ENCODE data around the gene INF2.

Gene INF2

DNA sequence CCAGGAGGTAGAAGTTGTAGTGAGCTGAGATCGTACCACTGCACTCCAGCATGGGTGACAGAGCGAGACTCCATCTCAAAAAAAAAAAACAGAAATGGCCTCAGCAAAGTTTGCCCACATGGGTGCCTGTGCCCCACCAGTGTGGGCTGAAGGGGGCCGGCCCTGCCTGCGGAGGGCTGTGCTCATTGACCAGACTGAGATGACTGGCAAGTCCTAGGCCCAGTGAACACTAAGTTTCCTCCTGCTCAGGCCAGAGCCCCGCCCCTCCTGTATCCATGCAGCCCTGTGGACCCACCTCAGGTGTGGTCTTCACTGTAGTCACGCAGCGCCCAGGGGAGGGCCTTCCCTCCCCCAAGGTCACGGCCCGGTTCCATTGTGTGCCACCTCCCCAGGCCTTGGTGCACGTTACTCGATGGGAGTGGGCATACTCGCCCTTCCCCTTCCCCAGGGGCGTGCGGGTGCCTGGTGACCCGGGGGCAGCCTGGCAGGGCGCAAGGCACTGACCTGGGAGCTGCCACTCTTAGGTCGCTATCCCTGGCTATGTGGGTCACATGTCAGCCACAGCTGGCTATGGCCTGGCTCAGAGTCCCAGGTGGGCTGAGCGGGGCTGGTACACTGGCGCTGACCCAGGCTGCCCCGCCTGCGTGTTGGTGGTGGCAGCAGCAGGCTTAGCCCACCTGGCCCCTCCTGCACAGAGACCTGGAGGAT lies 16.1 kb downstream of the INF2 start:
- no CpG with 5 or more reads among the region's 21 CpGs for WGBS (ENCODE audit: extremely low coverage, insufficient coverage, insufficient read length)
- Histone ChIP-seq H3K27ac (ENCODE audit: low read depth, low read length) (no peak overlapping the region), H4K91ac (ENCODE audit: low read depth, low read length) (no peak overlapping the region), H4K12ac (ENCODE audit: low read depth, low read length) (no peak overlapping the region), H3K18ac (ENCODE audit: low read length) (no peak overlapping the region), H3K9me3 (ENCODE audit: insufficient read depth, low read depth, low read length) (peaks cover 9% of the 10 kb centered on the region), H3K79me2 (ENCODE audit: control insufficient read depth, insufficient read depth, low read length, poor library complexity) (no peaks in the 10 kb centered on the region), H2BK12ac (ENCODE audit: low read length) (no peak overlapping the region), H2BK5ac (ENCODE audit: low read depth, low read length, poor library complexity) (no peak overlapping the region), H3K9ac (ENCODE audit: low read length) (no peak overlapping the region), H3K79me1 (ENCODE audit: low read length) (no peaks in the 10 kb centered on the region), H3K36me3 (ENCODE audit: control insufficient read depth in 1 of 2, insufficient read depth in 2 of 2, low read length in 2 of 2) (peaks cover 76 to 78% of the 10 kb centered on the region in 2 experiments), H3K4me1 (ENCODE audit: control insufficient read depth in 1 of 2, insufficient read depth in 2 of 2, low read length in 2 of 2) (no peaks in the 10 kb centered on the region), H2AFZ (ENCODE audit: insufficient read depth, low read length, poor library complexity) (no peak overlapping the region), H3K14ac (ENCODE audit: low read length) (no peak overlapping the region), H2AK5ac (ENCODE audit: low read length) (no peak overlapping the region), H3K4me3 (ENCODE audit: low read depth, low read length) (no peak overlapping the region), H3K4me2 (ENCODE audit: low read length) (no peak overlapping the region), H3K23ac (ENCODE audit: low read length) (no peak overlapping the region), H3K27me3 (ENCODE audit: insufficient read depth, low read length) (no peaks in the 10 kb centered on the region), H2BK120ac (ENCODE audit: insufficient read depth, low read length, poor library complexity) (no peak overlapping the region), H4K8ac (ENCODE audit: low read depth, low read length) (no peak overlapping the region), H3K4ac (ENCODE audit: low read depth, low read length) (no peak overlapping the region)
- no peak for DNase-seq

GRCh38 chr14:104706733-104707607 lies 17.6 kb downstream of the INF2 start:
- H3K14ac ChIP-seq (ENCODE audit: low read length) = no peak overlapping the region
- no peak overlapping the region for H3K4me3 ChIP-seq (ENCODE audit: low read depth, low read length)
- peaks cover 76 to 78% of the 10 kb centered on the region in 2 experiments for H3K36me3 ChIP-seq (ENCODE audit: control insufficient read depth in 1 of 2, insufficient read depth in 2 of 2, low read length in 2 of 2)
- no peaks in the 10 kb centered on the region for H3K27me3 ChIP-seq (ENCODE audit: insufficient read depth, low read length)
- no CpG with 5 or more reads among the region's 28 CpGs for WGBS (ENCODE audit: extremely low coverage, insufficient coverage, insufficient read length)
- no peak overlapping the region for H3K4me2 ChIP-seq (ENCODE audit: low read length)
- no peak overlapping the region for H4K8ac ChIP-seq (ENCODE audit: low read depth, low read length)
- no peak for DNase-seq
- H3K79me2 ChIP-seq (ENCODE audit: control insufficient read depth, insufficient read depth, low read length, poor library complexity) = no peaks in the 10 kb centered on the region
- H3K27ac ChIP-seq (ENCODE audit: low read depth, low read length) = no peak overlapping the region
- no peak overlapping the region for H2BK120ac ChIP-seq (ENCODE audit: insufficient read depth, low read length, poor library complexity)
- peaks cover 9% of the 10 kb centered on the region for H3K9me3 ChIP-seq (ENCODE audit: insufficient read depth, low read depth, low read length)
- H3K4ac ChIP-seq (ENCODE audit: low read depth, low read length) = no peak overlapping the region
- no peak overlapping the region for H2BK5ac ChIP-seq (ENCODE audit: low read depth, low read length, poor library complexity)
- no peak overlapping the region for H2AFZ ChIP-seq (ENCODE audit: insufficient read depth, low read length, poor library complexity)
- no peak overlapping the region for H3K23ac ChIP-seq (ENCODE audit: low read length)
- H4K12ac ChIP-seq (ENCODE audit: low read depth, low read length) = no peak overlapping the region
- no peak overlapping the region for H3K9ac ChIP-seq (ENCODE audit: low read length)
- no peak overlapping the region for H2BK12ac ChIP-seq (ENCODE audit: low read length)
- H3K4me1 ChIP-seq (ENCODE audit: control insufficient read depth in 1 of 2, insufficient read depth in 2 of 2, low read length in 2 of 2) = no peaks in the 10 kb centered on the region
- H2AK5ac ChIP-seq (ENCODE audit: low read length) = no peak overlapping the region
- H4K91ac ChIP-seq (ENCODE audit: low read depth, low read length) = no peak overlapping the region
- H3K18ac ChIP-seq (ENCODE audit: low read length) = no peak overlapping the region
- no peaks in the 10 kb centered on the region for H3K79me1 ChIP-seq (ENCODE audit: low read length)

DNA sequence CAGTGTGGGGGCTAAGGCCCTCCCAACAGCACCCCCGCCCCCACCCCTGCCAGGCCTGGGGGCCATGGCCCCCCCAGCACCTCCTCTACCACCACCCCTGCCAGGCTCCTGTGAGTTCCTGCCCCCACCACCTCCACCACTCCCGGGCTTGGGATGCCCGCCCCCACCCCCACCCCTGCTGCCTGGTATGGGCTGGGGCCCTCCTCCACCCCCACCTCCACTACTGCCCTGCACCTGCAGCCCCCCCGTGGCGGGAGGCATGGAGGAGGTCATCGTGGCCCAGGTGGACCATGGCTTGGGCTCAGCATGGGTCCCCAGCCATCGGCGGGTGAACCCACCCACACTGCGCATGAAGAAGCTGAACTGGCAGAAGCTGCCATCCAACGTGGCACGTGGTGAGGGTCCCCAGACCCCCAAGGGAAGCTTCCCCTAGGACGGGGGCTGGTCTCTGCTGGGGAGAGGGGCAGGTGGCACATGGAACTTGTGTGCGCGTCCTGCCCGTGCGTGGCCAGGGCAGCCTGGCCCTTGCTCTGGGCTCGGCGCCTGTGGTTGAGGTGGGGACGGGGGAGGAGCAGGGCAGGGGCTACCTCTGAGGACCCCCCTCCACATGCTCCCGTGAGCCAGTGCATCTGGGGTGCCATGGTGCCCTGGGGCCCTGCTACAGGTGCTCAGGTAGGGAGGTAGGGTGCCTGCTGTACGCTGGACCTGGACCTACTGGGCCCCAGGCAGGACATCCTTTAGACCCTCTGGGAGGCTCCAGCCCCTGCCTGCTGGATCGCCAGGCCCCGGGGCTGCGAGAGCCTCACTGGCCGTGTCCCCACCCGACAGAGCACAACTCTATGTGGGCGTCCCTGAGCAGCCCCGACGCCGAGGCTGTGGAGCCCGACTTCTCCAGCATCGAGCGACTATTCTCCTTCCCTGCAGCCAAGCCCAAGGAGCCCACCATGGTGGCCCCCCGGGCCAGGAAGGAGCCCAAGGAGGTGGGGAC lies 18.5 kb downstream of the INF2 start:
- Histone ChIP-seq H3K18ac (ENCODE audit: low read length) (no peak overlapping the region), H4K8ac (ENCODE audit: low read depth, low read length) (no peak overlapping the region), H2AK5ac (ENCODE audit: low read length) (no peak overlapping the region), H3K27ac (ENCODE audit: low read depth, low read length) (no peak overlapping the region), H3K4me1 (ENCODE audit: control insufficient read depth in 1 of 2, insufficient read depth in 2 of 2, low read length in 2 of 2) (no peaks in the 10 kb centered on the region), H3K79me1 (ENCODE audit: low read length) (no peaks in the 10 kb centered on the region), H3K79me2 (ENCODE audit: control insufficient read depth, insufficient read depth, low read length, poor library complexity) (no peaks in the 10 kb centered on the region), H2BK12ac (ENCODE audit: low read length) (no peak overlapping the region), H3K14ac (ENCODE audit: low read length) (no peak overlapping the region), H3K27me3 (ENCODE audit: insufficient read depth, low read length) (no peaks in the 10 kb centered on the region), H2BK120ac (ENCODE audit: insufficient read depth, low read length, poor library complexity) (no peak overlapping the region), H3K9me3 (ENCODE audit: insufficient read depth, low read depth, low read length) (peaks cover 9% of the 10 kb centered on the region), H3K4me3 (ENCODE audit: low read depth, low read length) (no peak overlapping the region), H3K9ac (ENCODE audit: low read length) (no peak overlapping the region), H2AFZ (ENCODE audit: insufficient read depth, low read length, poor library complexity) (no peak overlapping the region), H3K4ac (ENCODE audit: low read depth, low read length) (no peak overlapping the region), H4K91ac (ENCODE audit: low read depth, low read length) (no peak overlapping the region), H3K36me3 (ENCODE audit: control insufficient read depth in 1 of 2, insufficient read depth in 2 of 2, low read length in 2 of 2) (peaks cover 76 to 78% of the 10 kb centered on the region in 2 experiments), H3K4me2 (ENCODE audit: low read length) (no peak overlapping the region), H4K12ac (ENCODE audit: low read depth, low read length) (no peak overlapping the region), H3K23ac (ENCODE audit: low read length) (no peak overlapping the region), H2BK5ac (ENCODE audit: low read depth, low read length, poor library complexity) (no peak overlapping the region)
- WGBS (ENCODE audit: extremely low coverage, insufficient coverage, insufficient read length) = no CpG with 5 or more reads among the region's 34 CpGs
- no peak for DNase-seq

DNA sequence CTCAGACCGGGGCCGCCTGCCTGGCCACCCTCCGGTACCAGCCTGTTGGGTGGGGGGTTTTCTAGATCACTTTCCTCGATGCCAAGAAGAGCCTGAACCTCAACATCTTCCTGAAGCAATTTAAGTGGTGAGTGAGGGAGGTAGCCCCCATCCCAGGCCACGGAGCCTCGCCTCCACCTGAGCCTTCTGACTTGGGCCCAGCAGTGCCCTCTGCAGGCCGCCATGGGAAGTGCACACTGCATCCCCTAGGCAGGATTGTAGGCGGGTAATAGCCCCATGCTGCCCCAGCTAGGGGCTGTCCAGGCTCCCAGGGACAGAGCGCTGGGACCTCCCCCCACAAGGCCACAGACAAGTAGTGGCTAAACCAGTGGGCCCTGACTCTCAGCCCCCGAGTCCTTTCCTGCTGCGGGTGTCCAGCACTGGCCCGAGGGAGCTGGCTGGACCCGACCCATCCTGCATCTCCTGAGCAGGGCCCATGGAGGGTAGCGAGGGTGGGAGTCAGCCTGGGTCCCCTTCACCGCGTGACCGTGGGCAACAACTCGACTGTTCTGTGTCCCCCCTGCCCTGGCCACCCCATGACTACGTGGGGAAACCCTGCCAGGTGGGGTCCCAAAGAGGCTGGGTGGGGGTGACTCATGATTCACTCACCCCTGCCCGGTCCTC lies 19.3 kb downstream of the INF2 start:
- Histone ChIP-seq H3K9me3 (ENCODE audit: insufficient read depth, low read depth, low read length) (peaks cover 6% of the 10 kb centered on the region), H3K18ac (ENCODE audit: low read length) (no peak overlapping the region), H3K4me2 (ENCODE audit: low read length) (no peak overlapping the region), H3K4me1 (ENCODE audit: control insufficient read depth in 1 of 2, insufficient read depth in 2 of 2, low read length in 2 of 2) (no peaks in the 10 kb centered on the region), H4K91ac (ENCODE audit: low read depth, low read length) (no peak overlapping the region), H3K9ac (ENCODE audit: low read length) (no peak overlapping the region), H3K4ac (ENCODE audit: low read depth, low read length) (no peak overlapping the region), H2BK120ac (ENCODE audit: insufficient read depth, low read length, poor library complexity) (no peak overlapping the region), H3K36me3 (ENCODE audit: control insufficient read depth in 1 of 2, insufficient read depth in 2 of 2, low read length in 2 of 2) (peaks cover 76 to 78% of the 10 kb centered on the region in 2 experiments), H2BK5ac (ENCODE audit: low read depth, low read length, poor library complexity) (no peak overlapping the region), H3K14ac (ENCODE audit: low read length) (no peak overlapping the region), H3K79me1 (ENCODE audit: low read length) (no peaks in the 10 kb centered on the region), H3K23ac (ENCODE audit: low read length) (no peak overlapping the region), H2AFZ (ENCODE audit: insufficient read depth, low read length, poor library complexity) (no peak overlapping the region), H4K12ac (ENCODE audit: low read depth, low read length) (no peak overlapping the region), H3K27ac (ENCODE audit: low read depth, low read length) (no peak overlapping the region), H3K79me2 (ENCODE audit: control insufficient read depth, insufficient read depth, low read length, poor library complexity) (no peaks in the 10 kb centered on the region), H4K8ac (ENCODE audit: low read depth, low read length) (no peak overlapping the region), H2BK12ac (ENCODE audit: low read length) (no peak overlapping the region), H2AK5ac (ENCODE audit: low read length) (no peak overlapping the region), H3K27me3 (ENCODE audit: insufficient read depth, low read length) (no peaks in the 10 kb centered on the region), H3K4me3 (ENCODE audit: low read depth, low read length) (no peak overlapping the region)
- no CpG with 5 or more reads among the region's 20 CpGs for WGBS (ENCODE audit: extremely low coverage, insufficient coverage, insufficient read length)
- peak in 1 of 2 donors; percentile 82 for DNase-seq
